Effector memory CD4-positive, alpha-beta T cell (primary cell): Measurements from ENCODE around the gene SERPINB10.

ENCODE experiments used
- DNase-seq, 3 donors: peaks; one replicate each; pipeline ENCODE4 v3.0.0-alpha.2; 2020
- H3K27ac ChIP-seq: 2 replicates; pipeline ENCODE4 v1.7.0; 2013; ENCODE audit warnings: mild to moderate bottlenecking, low read length, moderate library complexity; ENCODE audit not compliant: insufficient read depth, poor library complexity, severe bottlenecking
- H3K27me3 ChIP-seq: replicated peaks from 2 replicates; pipeline ENCODE4 v1.7.0; 2013; ENCODE audit warnings: mild to moderate bottlenecking, low read length; ENCODE audit not compliant: insufficient read depth, control insufficient read depth, poor library complexity, severe bottlenecking
- H3K36me3 ChIP-seq: 2 replicates; pipeline ENCODE4 v1.7.0; 2013; ENCODE audit warnings: mild to moderate bottlenecking, low read length, moderate library complexity; ENCODE audit not compliant: control insufficient read depth, insufficient read depth
- H3K4me1 ChIP-seq: 2 replicates; pipeline ENCODE4 v1.7.0; 2013; ENCODE audit warnings: low read length, mild to moderate bottlenecking; ENCODE audit not compliant: control insufficient read depth, insufficient read depth, poor library complexity, severe bottlenecking
- H3K4me3 ChIP-seq: 2 replicates; pipeline ENCODE4 v1.7.0; 2013; ENCODE audit warnings: low read length, low read depth, mild to moderate bottlenecking; ENCODE audit not compliant: insufficient read depth, poor library complexity, severe bottlenecking
- H3K9me3 ChIP-seq: 2 replicates; pipeline ENCODE4 v1.7.0; 2013; ENCODE audit warnings: mild to moderate bottlenecking, low read length, moderate library complexity; ENCODE audit not compliant: control insufficient read depth

The SERPINB10 gene

DNA sequence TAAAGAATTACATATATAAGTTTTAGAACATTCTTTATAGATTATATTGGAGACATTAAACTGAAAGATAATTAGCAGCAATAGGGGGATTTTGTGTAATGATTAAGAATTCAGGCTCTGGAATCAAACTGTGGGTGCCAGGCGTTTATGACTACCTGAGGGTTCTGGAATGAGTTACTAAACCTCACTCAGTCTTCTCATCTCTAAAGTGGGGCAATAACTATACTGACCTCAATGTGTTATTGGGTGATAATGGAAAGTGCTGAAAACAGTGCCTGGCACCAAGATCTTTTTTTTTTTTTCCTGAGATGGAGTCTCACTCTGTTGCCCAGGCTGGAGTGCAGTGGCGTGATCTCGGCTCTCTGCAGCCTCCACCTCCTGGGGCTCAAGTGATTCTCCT lies 69.3 kb downstream of the SERPINB10 start:
- Histone ChIP-seq H3K27me3 (no peaks in the 10 kb centered on the region), H3K4me1 (no peaks in the 10 kb centered on the region)
- DNase-seq, result no peak

GRCh38 chr18:63979409-63979920 lies 71.7 kb downstream of the SERPINB10 start:
- no peak for DNase-seq
- Histone ChIP-seq H3K9me3 (no peaks in the 10 kb centered on the region), H3K4me3 (no peak overlapping the region), H3K27me3 (no peaks in the 10 kb centered on the region), H3K36me3 (peaks cover 29% of the 10 kb centered on the region), H3K4me1 (no peaks in the 10 kb centered on the region), H3K27ac (no peak overlapping the region)

More for the DNA sequence above, 69.3 kb downstream of the SERPINB10 start:
- peaks cover 15% of the 10 kb centered on the region for H3K36me3 ChIP-seq
- H3K4me3 ChIP-seq, result no peak overlapping the region
- H3K9me3 ChIP-seq, result no peaks in the 10 kb centered on the region
- H3K27ac ChIP-seq, result no peak overlapping the region

- H3K4me1 ChIP-seq, result no peaks in the 10 kb centered on the region
- no peak overlapping the region for H3K4me3 ChIP-seq
- H3K27me3 ChIP-seq, result no peaks in the 10 kb centered on the region
- H3K27ac ChIP-seq, result no peak overlapping the region
- no peak for DNase-seq
- no peaks in the 10 kb centered on the region for H3K9me3 ChIP-seq
- H3K36me3 ChIP-seq, result peaks cover 30% of the 10 kb centered on the region
Observed at GRCh38 chr18:63980027-63980426, 72.3 kb downstream of the SERPINB10 start.

GRCh38 chr18:63980896-63981460 lies 73.2 kb downstream of the SERPINB10 start:
- Histone ChIP-seq H3K36me3 (peaks cover 35% of the 10 kb centered on the region), H3K9me3 (no peaks in the 10 kb centered on the region), H3K4me1 (no peaks in the 10 kb centered on the region), H3K27ac (no peak overlapping the region), H3K27me3 (no peaks in the 10 kb centered on the region), H3K4me3 (no peak overlapping the region)
- no peak for DNase-seq

- no peak overlapping the region for H3K4me3 ChIP-seq
- peaks cover 38% of the 10 kb centered on the region for H3K36me3 ChIP-seq
- no peak for DNase-seq
- no peaks in the 10 kb centered on the region for H3K27me3 ChIP-seq
- H3K27ac ChIP-seq, result no peak overlapping the region
- no peaks in the 10 kb centered on the region for H3K9me3 ChIP-seq
- no peaks in the 10 kb centered on the region for H3K4me1 ChIP-seq
Observed at GRCh38 chr18:63981719-63982118, 74.0 kb downstream of the SERPINB10 start.

GRCh38 chr18:63982361-63982760 lies 74.6 kb downstream of the SERPINB10 start:
- Histone ChIP-seq H3K27me3 (no peaks in the 10 kb centered on the region), H3K4me3 (no peak overlapping the region), H3K36me3 (peaks cover 43% of the 10 kb centered on the region), H3K4me1 (no peaks in the 10 kb centered on the region), H3K27ac (no peak overlapping the region), H3K9me3 (no peaks in the 10 kb centered on the region)
- no peak for DNase-seq
